ENCODE results near the gene HOXD1.

HOXD1 gene

GRCh38 chr2:176206682-176207081, 18.2 kb downstream of the HOXD1 start:
- no peak overlapping the region for H3K4me3 ChIP-seq (ENCODE audit: low read length)
- no peak for DNase-seq (ENCODE audit: low read depth, low spot score)

GRCh38 chr2:176211110-176211509, 22.6 kb downstream of the HOXD1 start:
- no peak for DNase-seq (ENCODE audit: low read depth, low spot score)
- no peak overlapping the region for H3K4me3 ChIP-seq (ENCODE audit: low read length)

- no peak overlapping the region for H3K4me3 ChIP-seq (ENCODE audit: low read length)
- no peak for DNase-seq (ENCODE audit: low read depth, low spot score)
Measured at GRCh38 chr2:176212276-176212675, 23.8 kb downstream of the HOXD1 start.

- H3K4me3 ChIP-seq (ENCODE audit: low read length), result no peak overlapping the region
- DNase-seq (ENCODE audit: low read depth, low spot score), result no peak
Measured at GRCh38 chr2:176213406-176213805, 24.9 kb downstream of the HOXD1 start.

GRCh38 chr2:176227874-176228273, 39.4 kb downstream of the HOXD1 start:
- H3K4me3 ChIP-seq (ENCODE audit: low read length), result no peak overlapping the region
- peak; percentile 65 for DNase-seq (ENCODE audit: low read depth, low spot score)

GRCh38 chr2:176234156-176234555, 45.7 kb downstream of the HOXD1 start:
- H3K4me3 ChIP-seq (ENCODE audit: low read length), result no peak overlapping the region
- DNase-seq (ENCODE audit: low read depth, low spot score), result no peak

- DNase-seq (ENCODE audit: low read depth, low spot score), result no peak
- H3K4me3 ChIP-seq (ENCODE audit: low read length), result no peak overlapping the region
Measured at GRCh38 chr2:176234940-176235339, 46.5 kb downstream of the HOXD1 start.

GRCh38 chr2:176237456-176237855, 49.0 kb downstream of the HOXD1 start:
- H3K4me3 ChIP-seq (ENCODE audit: low read length), result no peak overlapping the region
- no peak for DNase-seq (ENCODE audit: low read depth, low spot score)

- no peak overlapping the region for H3K4me3 ChIP-seq (ENCODE audit: low read length)
- no peak for DNase-seq (ENCODE audit: low read depth, low spot score)
Measured at GRCh38 chr2:176239031-176239430, 50.6 kb downstream of the HOXD1 start.

- H3K4me3 ChIP-seq (ENCODE audit: low read length), result no peak overlapping the region
- no peak for DNase-seq (ENCODE audit: low read depth, low spot score)
Measured at GRCh38 chr2:176240301-176240700, 51.8 kb downstream of the HOXD1 start.
